CD4-positive, alpha-beta T cell (primary cell): ENCODE results near the gene FBXO47. TPM values are rescaled to one million over a fixed set of nuclear protein-coding genes. Genes with fewer than 3 reads are reported as not detected.

Experiments used
- ATAC-seq: fragments of 200-7000 bp; cut with Tn5 transposase; one replicate; pipeline ENCODE4 v1.10.0; 2022; ENCODE audit warnings: mild to moderate bottlenecking; ENCODE audit not compliant: poor library complexity
- CTCF ChIA-PET: fragments of 350-600 bp; sonication (Branson Sonifier 250); formaldehyde crosslinking; loops from one replicate; lab custom pipeline; 2021; ENCODE audit warnings: antibody characterized with exemption, inconsistent platforms; lab: Charles Lee
- POLR2A ChIA-PET: fragments of 350-600 bp; sonication (Branson Sonifier 250); formaldehyde crosslinking; loops from one replicate; lab custom pipeline; 2021; ENCODE audit warnings: antibody characterized with exemption, inconsistent platforms; lab: Charles Lee
- DNase-seq, 14 experiments: peaks; one replicate each; pipeline ENCODE4 v3.0.0-alpha.2; 2013 to 2020; ENCODE audit warnings: mixed read lengths in 2 of 14
- H3K27ac ChIP-seq, 2 donors: one replicate each; pipeline versions ENCODE4 v1.5.1 to v1.7.0; 2013; ENCODE audit warnings: low read length in 2 of 2, low read depth in 1 of 2, mild to moderate bottlenecking in 1 of 2
- H3K27me3 ChIP-seq, 2 experiments: 1 replicate in 1 of 2; 2 replicates in 1 of 2; pipeline versions ENCODE4 v1.6.1 to v1.7.0; 2013; ENCODE audit warnings: low read length in 2 of 2, control low read depth in 1 of 2, mild to moderate bottlenecking in 1 of 2, moderate library complexity in 1 of 2; ENCODE audit not compliant: insufficient read depth in 2 of 2, control insufficient read depth in 1 of 2
- H3K36me3 ChIP-seq: one replicate; pipeline ENCODE4 v1.6.1; 2013; ENCODE audit warnings: low read length, control low read depth; ENCODE audit not compliant: insufficient read depth
- H3K4me1 ChIP-seq: one replicate; pipeline ENCODE4 v1.6.1; 2013; ENCODE audit warnings: low read length, control low read depth; ENCODE audit not compliant: insufficient read depth
- H3K4me3 ChIP-seq: one replicate; pipeline ENCODE4 v1.5.1; 2013; ENCODE audit warnings: mild to moderate bottlenecking, low read length, moderate library complexity
- H3K9me3 ChIP-seq, 2 experiments: 1 replicate in 1 of 2; 2 replicates in 1 of 2; pipeline versions ENCODE4 v1.6.1 to v1.7.0; 2013; ENCODE audit warnings: low read length in 2 of 2, mild to moderate bottlenecking in 2 of 2, control low read depth in 1 of 2, moderate library complexity in 1 of 2; ENCODE audit not compliant: control insufficient read depth in 1 of 2, insufficient read depth in 1 of 2
- H3K27ac Mint-ChIP-seq: one replicate; pipeline ENCODE4 v1.8.0; 2020; ENCODE audit warnings: mixed read lengths
- H3K27me3 Mint-ChIP-seq: one replicate; pipeline ENCODE4 v1.8.0; 2021; ENCODE audit warnings: mixed read lengths
- H3K36me3 Mint-ChIP-seq: one replicate; pipeline ENCODE4 v1.8.0; 2021; ENCODE audit warnings: low read depth, mixed read lengths
- H3K4me1 Mint-ChIP-seq: one replicate; pipeline ENCODE4 v1.8.0; 2021; ENCODE audit warnings: low read depth, mixed read lengths
- H3K4me3 Mint-ChIP-seq: one replicate; pipeline ENCODE4 v1.8.0; 2020; ENCODE audit warnings: mild to moderate bottlenecking, mixed read lengths
- H3K9me3 Mint-ChIP-seq: one replicate; pipeline ENCODE4 v1.8.0; 2020; ENCODE audit warnings: mixed read lengths
- intact Hi-C, 2 experiments: fragments of 100-400 bp; cut with DNase I in 1 of 2; cut with micrococcal nuclease in 1 of 2; formaldehyde crosslinking; loops; one replicate each; pipeline versions ENCODE4 v1.15.1 to v1.9.0; 2023 to 2025; cut with DNase I, micrococcal nuclease
- total RNA-seq, 174 experiments: library from RNA in 2 of 174; stranded (reverse) in 2 of 174; gene quantifications; one replicate each; pipeline ENCODE4 v1.2.3 and lab custom pipeline; 2021 to 2026
- TF ChIP-seq, protein P1 (sequence below): fragments of 200-600 bp; IDR thresholded peaks from one replicate; pipeline ENCODE4 v1.8.0; 2022; ENCODE audit warnings: antibody characterized with exemption, mild to moderate bottlenecking

FBXO47 gene
- total RNA-seq, 2 experiments from 2014 or later = not detected

- no peak overlapping the region for H3K4me3 Mint-ChIP-seq
Measured at GRCh38 chr17:38984666-38985065, 17.5 kb upstream of the FBXO47 start.

GRCh38 chr17:38982858-38983746 is 15.9 kb upstream of the FBXO47 start:
- Mint-ChIP-seq H3K27ac (no peak overlapping the region), H3K9me3 (no peaks in the 10 kb centered on the region), H3K4me1 (peaks cover 6% of the 10 kb centered on the region), H3K27me3 (no peaks in the 10 kb centered on the region), H3K36me3 (no peaks in the 10 kb centered on the region), H3K4me3 (no peak overlapping the region)
- H3K4me1 ChIP-seq = peaks cover 2% of the 10 kb centered on the region
- H3K27ac ChIP-seq = no peak overlapping the region
- DNase-seq (peak in 12 of 14 experiments; percentile 12 to 81 (median 38)), ATAC-seq (peak; percentile 83)
- intact Hi-C loops = loop anchor here (1.0 to 10.0 kb wide), 7 partner anchors 86 to 262 kb away; partner anchors contain the start of gene LASP1 (in 1 of the 2)
- H3K36me3 ChIP-seq = no peaks in the 10 kb centered on the region
- H3K9me3 ChIP-seq = no peaks in the 10 kb centered on the region
- CTCF ChIA-PET = interaction anchor here (0.5 to 5.7 kb wide), 29 partner anchors 8 to 261 kb away, joined by 3 to 80 read pairs (median 4); partner anchors contain the start of genes FBXO47, LASP1, LASP1NB and PLXDC1
- TF ChIP-seq, protein P1, sequence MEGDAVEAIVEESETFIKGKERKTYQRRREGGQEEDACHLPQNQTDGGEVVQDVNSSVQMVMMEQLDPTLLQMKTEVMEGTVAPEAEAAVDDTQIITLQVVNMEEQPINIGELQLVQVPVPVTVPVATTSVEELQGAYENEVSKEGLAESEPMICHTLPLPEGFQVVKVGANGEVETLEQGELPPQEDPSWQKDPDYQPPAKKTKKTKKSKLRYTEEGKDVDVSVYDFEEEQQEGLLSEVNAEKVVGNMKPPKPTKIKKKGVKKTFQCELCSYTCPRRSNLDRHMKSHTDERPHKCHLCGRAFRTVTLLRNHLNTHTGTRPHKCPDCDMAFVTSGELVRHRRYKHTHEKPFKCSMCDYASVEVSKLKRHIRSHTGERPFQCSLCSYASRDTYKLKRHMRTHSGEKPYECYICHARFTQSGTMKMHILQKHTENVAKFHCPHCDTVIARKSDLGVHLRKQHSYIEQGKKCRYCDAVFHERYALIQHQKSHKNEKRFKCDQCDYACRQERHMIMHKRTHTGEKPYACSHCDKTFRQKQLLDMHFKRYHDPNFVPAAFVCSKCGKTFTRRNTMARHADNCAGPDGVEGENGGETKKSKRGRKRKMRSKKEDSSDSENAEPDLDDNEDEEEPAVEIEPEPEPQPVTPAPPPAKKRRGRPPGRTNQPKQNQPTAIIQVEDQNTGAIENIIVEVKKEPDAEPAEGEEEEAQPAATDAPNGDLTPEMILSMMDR = peak; percentile 90
- H3K4me3 ChIP-seq = no peak overlapping the region
- POLR2A ChIA-PET = interaction anchor here (0.6 to 2.7 kb wide), 21 partner anchors 16 to 261 kb away, joined by 3 to 64 read pairs (median 4); partner anchors contain the start of genes FBXO47, LASP1, LASP1NB and PLXDC1
- no peaks in the 10 kb centered on the region for H3K27me3 ChIP-seq

More at GRCh38 chr17:38984666-38985065, 17.5 kb upstream of the FBXO47 start:
- no peak for DNase-seq
- TF ChIP-seq, protein P1 = no peak
- Histone ChIP-seq H3K27ac (no peak overlapping the region), H3K27me3 (no peaks in the 10 kb centered on the region), H3K9me3 (no peaks in the 10 kb centered on the region), H3K4me3 (no peak overlapping the region), H3K36me3 (no peaks in the 10 kb centered on the region), H3K4me1 (peaks cover 2% of the 10 kb centered on the region)
- CTCF ChIA-PET = interaction anchor here (0.7 to 5.7 kb wide), 8 partner anchors 9 to 260 kb away, joined by 3 to 80 read pairs (median 8); partner anchors contain the start of gene PLXDC1
- H3K27me3 Mint-ChIP-seq = no peaks in the 10 kb centered on the region
- ATAC-seq = no peak
- POLR2A ChIA-PET = interaction anchor here (2.0 to 2.7 kb wide), 2 partner anchors 72 to 167 kb away, joined by 9 to 64 read pairs; partner anchors contain the start of gene PLXDC1
- H3K36me3 Mint-ChIP-seq = no peaks in the 10 kb centered on the region
- H3K4me1 Mint-ChIP-seq = peaks cover 6% of the 10 kb centered on the region
- no peaks in the 10 kb centered on the region for H3K9me3 Mint-ChIP-seq
- intact Hi-C loops = loop anchor here (2.0 to 10.0 kb wide), 4 partner anchors 108 to 250 kb away; partner anchors contain the start of gene LASP1 (in 1 of the 2)
- H3K27ac Mint-ChIP-seq = no peak overlapping the region

GRCh38 chr17:38981636-38982035 is 14.4 kb upstream of the FBXO47 start:
- H3K27ac Mint-ChIP-seq = no peak overlapping the region
- Histone ChIP-seq H3K36me3 (no peaks in the 10 kb centered on the region), H3K4me1 (peaks cover 7% of the 10 kb centered on the region), H3K4me3 (no peak overlapping the region), H3K9me3 (no peaks in the 10 kb centered on the region), H3K27me3 (no peaks in the 10 kb centered on the region), H3K27ac (no peak overlapping the region)
- no peaks in the 10 kb centered on the region for H3K9me3 Mint-ChIP-seq
- intact Hi-C loops = loop anchor here (2.0 to 10.0 kb wide), 4 partner anchors 109 to 263 kb away; partner anchors contain the start of gene LASP1 (in 1 of the 2)
- ATAC-seq (no peak), DNase-seq (no peak)
- no peaks in the 10 kb centered on the region for H3K27me3 Mint-ChIP-seq
- TF ChIP-seq, protein P1 = no peak
- peaks cover 6% of the 10 kb centered on the region for H3K4me1 Mint-ChIP-seq
- POLR2A ChIA-PET = no interaction called here
- CTCF ChIA-PET = interaction anchor here (1.3 to 5.7 kb wide), 3 partner anchors 171 to 263 kb away, joined by 3 to 80 read pairs (median 8); partner anchors contain the start of gene PLXDC1
- no peaks in the 10 kb centered on the region for H3K36me3 Mint-ChIP-seq
- no peak overlapping the region for H3K4me3 Mint-ChIP-seq
